Activated T-helper 17 cell treated with anti-CD3 and anti-CD28 coated beads, Interleukin-2, amount 50 U/mL, for 72 hours (primary cell): Measurements from ENCODE around the gene MON1A. TPM values are rescaled to one million over a fixed set of nuclear protein-coding genes. Genes with fewer than 3 reads are reported as not detected.

Experiments used
- ATAC-seq: fragments of 150-1000 bp; cut with Tn5 transposase; replicated peaks from 2 replicates; pipeline ENCODE4 v1.10.0; 2021; ENCODE audit warnings: mild to moderate bottlenecking, moderate library complexity
- H3K27ac Mint-ChIP-seq: one replicate; pipeline ENCODE4 v1.8.0; 2022; ENCODE audit warnings: mixed read lengths
- H3K27me3 Mint-ChIP-seq: one replicate; pipeline ENCODE4 v1.8.0; 2022; ENCODE audit warnings: mixed read lengths
- H3K36me3 Mint-ChIP-seq: one replicate; pipeline ENCODE4 v1.8.0; 2022; ENCODE audit warnings: low read depth, mild to moderate bottlenecking, mixed read lengths
- H3K4me1 Mint-ChIP-seq: one replicate; pipeline ENCODE4 v1.8.0; 2022; ENCODE audit warnings: mixed read lengths
- H3K4me3 Mint-ChIP-seq: one replicate; pipeline ENCODE4 v1.8.0; 2022; ENCODE audit warnings: mild to moderate bottlenecking, mixed read lengths
- H3K9me3 Mint-ChIP-seq: one replicate; pipeline ENCODE4 v1.8.0; 2022; ENCODE audit warnings: mixed read lengths
- total RNA-seq, 2 donors: library from RNA; stranded (reverse); gene quantifications; one replicate each; pipeline ENCODE4 v1.2.3, GENCODE V29; 2022

MON1A gene
- total RNA-seq, 2 donors from 2014 or later: 4.6 to 15.8 TPM

DNA sequence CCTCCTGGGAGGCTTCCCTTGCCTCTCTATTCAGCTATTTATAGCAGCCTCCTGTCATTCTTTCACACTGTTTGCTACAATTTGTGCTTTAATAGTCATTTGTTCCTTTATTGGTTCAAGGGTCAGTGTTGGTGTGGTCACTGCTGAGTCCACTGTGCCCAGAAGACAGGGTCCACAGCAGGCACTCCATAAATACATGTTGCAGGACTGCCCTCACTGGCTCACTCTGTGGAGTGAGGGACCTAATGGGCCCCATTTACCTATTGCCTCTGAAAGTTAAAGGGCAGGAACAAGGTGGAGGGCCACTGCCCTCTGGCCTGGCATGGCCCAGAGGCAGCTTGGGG, 42.7 kb downstream of the MON1A start:
- Mint-ChIP-seq H3K4me3 (no peak overlapping the region), H3K27ac (no peak overlapping the region), H3K4me1 (no peaks in the 10 kb centered on the region), H3K9me3 (no peaks in the 10 kb centered on the region), H3K27me3 (peaks cover under 1% of the 10 kb centered on the region), H3K36me3 (no peaks in the 10 kb centered on the region)
- ATAC-seq: no peak

DNA sequence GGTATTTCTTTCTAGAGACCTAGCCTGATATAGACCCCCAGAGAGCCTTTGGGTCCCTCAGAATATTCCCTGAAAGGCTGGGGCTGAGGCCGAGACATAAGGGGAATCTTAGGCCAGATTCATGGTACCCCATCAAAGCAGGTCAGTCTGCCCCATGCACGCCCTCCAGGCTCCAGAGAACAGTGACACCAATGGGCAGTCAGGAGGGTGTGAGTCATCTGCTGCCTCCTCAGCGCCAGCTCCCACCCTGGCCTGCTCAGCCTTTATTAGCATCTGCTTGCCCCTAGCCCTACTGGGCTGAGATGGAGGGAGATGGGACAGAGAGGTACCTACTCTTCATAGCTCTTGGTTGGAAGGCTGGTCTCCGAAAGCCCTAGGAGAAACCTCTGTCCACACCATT, 45.6 kb downstream of the MON1A start:
- no peak for ATAC-seq
- Mint-ChIP-seq H3K9me3 (no peaks in the 10 kb centered on the region), H3K4me1 (no peaks in the 10 kb centered on the region), H3K36me3 (no peaks in the 10 kb centered on the region), H3K27me3 (peaks cover 3% of the 10 kb centered on the region), H3K27ac (no peak overlapping the region), H3K4me3 (no peak overlapping the region)

DNA sequence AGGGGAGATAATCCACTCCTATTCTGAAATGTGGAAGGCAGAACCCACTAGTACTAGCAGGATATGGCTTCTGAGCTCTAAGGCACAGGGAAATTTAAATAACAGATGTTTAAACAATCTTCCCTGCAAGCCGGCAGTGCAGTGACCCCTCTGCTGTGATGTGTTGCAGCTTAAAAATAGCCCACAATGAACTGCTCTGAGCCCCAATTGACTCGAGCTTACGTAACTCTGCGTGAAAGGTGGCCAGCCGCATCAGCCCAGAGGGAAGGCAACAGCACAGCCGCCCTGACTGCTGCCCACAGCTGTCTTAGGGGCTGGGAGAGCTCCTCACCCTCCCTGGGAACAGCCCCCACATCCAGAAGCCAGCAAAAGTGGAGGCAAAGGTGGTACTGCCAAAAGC, 47.4 kb downstream of the MON1A start:
- Mint-ChIP-seq H3K27me3 (peaks cover 3% of the 10 kb centered on the region), H3K4me1 (no peaks in the 10 kb centered on the region), H3K4me3 (no peak overlapping the region), H3K27ac (no peak overlapping the region), H3K36me3 (no peaks in the 10 kb centered on the region), H3K9me3 (no peaks in the 10 kb centered on the region)
- no peak for ATAC-seq

DNA sequence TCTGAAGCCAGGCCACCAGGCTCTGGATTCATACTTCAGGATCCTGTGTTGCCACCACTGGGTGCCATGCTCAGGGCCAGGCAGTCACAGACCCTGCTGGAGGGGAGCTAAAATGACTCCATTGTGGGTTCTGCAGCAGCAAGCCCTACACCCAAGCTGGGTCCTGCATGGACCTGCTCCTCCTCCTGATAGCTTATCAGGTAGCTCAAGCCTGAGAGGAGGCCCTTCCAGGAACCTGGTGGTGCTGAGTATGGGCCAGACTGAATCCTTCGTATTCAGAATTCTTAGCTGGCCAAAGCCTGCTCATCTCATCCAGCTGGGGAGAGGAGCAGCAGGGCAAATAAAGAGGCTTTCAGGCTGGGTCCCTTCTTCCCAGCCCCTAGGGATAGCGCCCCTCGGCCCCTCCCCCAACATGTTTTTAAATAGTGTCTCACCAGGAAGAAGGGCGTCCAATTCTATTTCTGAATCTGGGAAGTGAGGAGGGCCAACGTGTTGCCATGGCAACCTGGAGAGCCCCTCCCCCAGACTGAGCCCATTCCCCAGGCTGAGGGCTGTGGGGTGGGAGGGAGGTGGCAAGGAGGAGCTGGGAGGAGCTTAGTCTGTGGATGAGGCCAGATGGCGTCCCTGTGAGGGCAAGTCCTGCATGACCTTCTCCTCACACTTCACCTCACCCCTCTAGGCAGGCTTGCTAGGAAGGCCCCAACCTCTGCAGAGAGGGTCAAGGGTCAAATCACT, 48.9 kb downstream of the MON1A start:
- Mint-ChIP-seq H3K36me3 (no peaks in the 10 kb centered on the region), H3K27ac (no peak overlapping the region), H3K9me3 (no peaks in the 10 kb centered on the region), H3K4me3 (no peak overlapping the region), H3K4me1 (no peaks in the 10 kb centered on the region), H3K27me3 (peaks cover 3% of the 10 kb centered on the region)
- no peak for ATAC-seq

DNA sequence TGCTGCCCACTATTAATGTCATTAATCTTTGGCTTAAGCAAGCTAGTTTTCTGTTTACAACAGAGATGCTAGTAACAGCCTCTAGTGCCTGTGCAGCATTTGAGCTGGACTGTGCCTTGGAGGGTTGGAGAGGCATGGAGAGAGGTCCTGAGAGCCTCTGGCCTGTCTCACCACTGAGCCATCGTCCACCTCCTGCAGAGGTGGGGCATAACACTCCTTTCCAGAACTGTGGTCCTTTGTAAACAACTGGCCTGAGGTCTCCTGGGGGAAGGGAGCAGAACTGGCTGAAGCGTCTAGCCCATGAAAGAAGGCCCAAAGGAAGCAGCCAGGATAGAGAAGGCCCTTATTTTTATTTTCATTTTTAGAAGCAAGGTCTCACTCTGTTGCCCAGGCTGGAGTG, 49.9 kb downstream of the MON1A start:
- Mint-ChIP-seq H3K27ac (no peak overlapping the region), H3K4me3 (no peak overlapping the region), H3K9me3 (no peaks in the 10 kb centered on the region), H3K36me3 (no peaks in the 10 kb centered on the region), H3K27me3 (peaks cover 3% of the 10 kb centered on the region), H3K4me1 (no peaks in the 10 kb centered on the region)
- ATAC-seq: no peak

GRCh38 chr3:49878686-49879085, 50.9 kb downstream of the MON1A start:
- no peak overlapping the region for H3K27ac Mint-ChIP-seq
- no peak overlapping the region for H3K4me3 Mint-ChIP-seq
- no peak for ATAC-seq
- H3K36me3 Mint-ChIP-seq: no peaks in the 10 kb centered on the region
- H3K4me1 Mint-ChIP-seq: no peaks in the 10 kb centered on the region
- H3K9me3 Mint-ChIP-seq: no peaks in the 10 kb centered on the region
- peaks cover 3% of the 10 kb centered on the region for H3K27me3 Mint-ChIP-seq

DNA sequence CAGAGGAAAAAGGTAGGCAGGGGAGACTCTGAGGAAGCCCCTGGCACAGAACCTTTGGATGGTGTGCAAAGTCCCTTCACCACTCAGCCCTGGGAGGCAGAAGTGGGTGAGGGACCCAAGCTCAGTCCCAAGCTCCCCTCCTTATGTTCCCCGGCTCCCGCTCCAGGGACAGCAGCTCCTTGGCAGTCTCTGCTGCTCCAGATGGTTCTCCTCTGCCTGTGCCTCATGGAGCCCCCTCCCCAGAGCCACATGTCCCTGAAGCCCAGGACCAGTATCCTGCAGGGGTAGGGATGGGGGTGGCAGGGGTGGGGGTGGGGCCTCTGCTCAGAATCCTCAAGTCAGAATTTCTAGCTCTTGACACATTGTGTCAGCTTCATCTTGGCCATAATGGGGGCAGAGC, 51.9 kb downstream of the MON1A start:
- Mint-ChIP-seq H3K36me3 (no peaks in the 10 kb centered on the region), H3K27ac (no peak overlapping the region), H3K4me1 (no peaks in the 10 kb centered on the region), H3K27me3 (peaks cover 3% of the 10 kb centered on the region), H3K4me3 (no peak overlapping the region), H3K9me3 (no peaks in the 10 kb centered on the region)
- ATAC-seq: no peak

GRCh38 chr3:49876567-49876966, 53.0 kb downstream of the MON1A start:
- Mint-ChIP-seq H3K4me3 (no peak overlapping the region), H3K27ac (no peak overlapping the region), H3K27me3 (no peaks in the 10 kb centered on the region), H3K36me3 (no peaks in the 10 kb centered on the region), H3K9me3 (no peaks in the 10 kb centered on the region), H3K4me1 (no peaks in the 10 kb centered on the region)
- no peak for ATAC-seq

DNA sequence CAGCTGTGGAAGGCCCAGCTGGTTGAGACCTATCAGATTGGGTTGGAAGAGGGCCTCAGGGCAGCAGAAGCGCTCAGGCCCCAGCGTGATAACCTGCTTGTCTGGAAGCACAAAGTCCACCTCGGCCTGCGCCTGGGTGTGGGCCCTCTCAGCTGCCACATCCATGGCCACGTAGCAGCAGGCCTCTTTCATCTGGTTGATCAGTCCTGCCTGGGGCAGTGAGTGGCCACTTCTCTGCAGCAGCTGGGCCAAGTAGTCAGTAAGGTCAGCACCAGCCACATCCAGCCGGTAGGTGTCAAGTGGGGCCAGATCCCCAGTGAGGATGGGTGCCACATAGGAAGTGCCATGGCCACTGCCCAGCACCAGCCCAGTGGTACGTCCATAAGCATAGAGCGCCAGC, 56.0 kb downstream of the MON1A start:
- H3K27me3 Mint-ChIP-seq: no peaks in the 10 kb centered on the region
- no peaks in the 10 kb centered on the region for H3K9me3 Mint-ChIP-seq
- H3K4me1 Mint-ChIP-seq: no peaks in the 10 kb centered on the region
- no peak overlapping the region for H3K27ac Mint-ChIP-seq
- no peak overlapping the region for H3K4me3 Mint-ChIP-seq
- no peak for ATAC-seq
- H3K36me3 Mint-ChIP-seq: no peaks in the 10 kb centered on the region

DNA sequence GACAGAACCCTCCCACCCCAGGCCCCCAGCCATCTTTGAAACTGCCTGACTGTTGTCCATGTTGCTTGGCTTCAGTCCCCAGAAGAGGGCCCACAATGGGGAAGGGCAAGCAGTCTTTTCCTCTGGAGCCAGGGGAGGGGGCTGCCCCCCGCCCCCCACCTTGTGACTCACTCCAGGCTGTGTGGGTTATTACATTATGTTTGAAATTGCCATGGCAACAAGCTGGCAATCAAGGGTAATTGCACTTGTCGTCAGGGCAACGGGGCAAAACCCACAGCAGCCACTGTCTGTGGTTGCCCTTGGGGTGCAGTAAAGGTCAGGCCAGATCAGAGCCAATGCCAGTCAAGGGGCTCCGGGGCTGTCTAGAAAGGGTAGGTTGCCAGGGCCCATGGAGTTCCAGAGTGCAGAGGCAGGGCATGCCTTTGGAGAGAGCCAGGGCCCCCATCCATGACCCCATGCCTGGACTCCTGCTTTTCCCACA, 56.8 kb downstream of the MON1A start:
- Mint-ChIP-seq H3K27ac (no peak overlapping the region), H3K9me3 (no peaks in the 10 kb centered on the region), H3K4me3 (no peak overlapping the region), H3K36me3 (no peaks in the 10 kb centered on the region), H3K27me3 (peaks cover 4% of the 10 kb centered on the region), H3K4me1 (no peaks in the 10 kb centered on the region)
- ATAC-seq: peak; percentile 45

GRCh38 chr3:49871531-49872153, 58.0 kb downstream of the MON1A start:
- no peak overlapping the region for H3K4me3 Mint-ChIP-seq
- no peaks in the 10 kb centered on the region for H3K9me3 Mint-ChIP-seq
- peaks cover 13% of the 10 kb centered on the region for H3K27me3 Mint-ChIP-seq
- no peaks in the 10 kb centered on the region for H3K4me1 Mint-ChIP-seq
- ATAC-seq: no peak
- H3K27ac Mint-ChIP-seq: peak overlapping the region; percentile 10
- no peaks in the 10 kb centered on the region for H3K36me3 Mint-ChIP-seq

GRCh38 chr3:49869525-49870126, 60.0 kb downstream of the MON1A start, which contains the start of gene CAMKV:
Gene CAMKV (minus strand): TSS chr3:49869906. CDS start chr3:49862388, 7,518 bp downstream.
- no peaks in the 10 kb centered on the region for H3K36me3 Mint-ChIP-seq
- ATAC-seq: peak; percentile 49
- no peaks in the 10 kb centered on the region for H3K4me1 Mint-ChIP-seq
- H3K27me3 Mint-ChIP-seq: peaks cover 13% of the 10 kb centered on the region
- no peaks in the 10 kb centered on the region for H3K9me3 Mint-ChIP-seq
- peak within 1 kb of the TSS; percentile 35 for H3K4me3 Mint-ChIP-seq
- H3K27ac Mint-ChIP-seq: no peak within 1 kb of the TSS

DNA sequence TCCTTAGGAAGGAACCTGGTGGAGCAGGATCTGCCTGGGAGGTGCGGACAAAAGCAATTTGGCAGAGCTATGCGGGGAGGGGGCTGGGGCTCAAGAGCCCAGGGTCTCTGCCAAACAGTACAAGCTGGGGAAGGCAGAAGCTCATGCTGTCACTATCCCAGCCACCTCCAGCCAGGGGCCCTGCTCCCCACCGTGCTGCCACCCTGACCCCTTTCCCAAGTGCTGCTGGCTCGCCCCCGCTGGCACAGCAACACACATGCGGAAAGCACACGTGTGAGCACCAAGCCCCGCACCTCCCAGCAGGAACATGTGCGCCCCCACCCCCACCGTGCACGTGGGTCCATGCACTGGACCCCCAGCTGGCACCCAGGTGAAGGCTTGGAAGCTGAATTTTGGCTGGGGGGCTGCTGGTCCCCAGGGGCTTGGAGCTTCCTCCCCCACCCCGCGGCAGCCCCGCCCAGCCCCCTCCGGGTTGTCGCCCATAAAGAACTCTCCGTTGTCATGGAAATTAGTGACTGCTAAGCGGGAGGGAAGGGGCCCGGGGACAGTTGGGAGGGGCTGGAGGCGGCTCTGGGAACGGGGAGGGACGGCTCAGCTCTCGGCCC, 60.6 kb downstream of the MON1A start:
- peak overlapping the region; percentile 35 for H3K4me3 Mint-ChIP-seq
- no peak overlapping the region for H3K27ac Mint-ChIP-seq
- no peaks in the 10 kb centered on the region for H3K4me1 Mint-ChIP-seq
- no peak for ATAC-seq
- peaks cover 13% of the 10 kb centered on the region for H3K27me3 Mint-ChIP-seq
- no peaks in the 10 kb centered on the region for H3K9me3 Mint-ChIP-seq
- H3K36me3 Mint-ChIP-seq: no peaks in the 10 kb centered on the region

DNA sequence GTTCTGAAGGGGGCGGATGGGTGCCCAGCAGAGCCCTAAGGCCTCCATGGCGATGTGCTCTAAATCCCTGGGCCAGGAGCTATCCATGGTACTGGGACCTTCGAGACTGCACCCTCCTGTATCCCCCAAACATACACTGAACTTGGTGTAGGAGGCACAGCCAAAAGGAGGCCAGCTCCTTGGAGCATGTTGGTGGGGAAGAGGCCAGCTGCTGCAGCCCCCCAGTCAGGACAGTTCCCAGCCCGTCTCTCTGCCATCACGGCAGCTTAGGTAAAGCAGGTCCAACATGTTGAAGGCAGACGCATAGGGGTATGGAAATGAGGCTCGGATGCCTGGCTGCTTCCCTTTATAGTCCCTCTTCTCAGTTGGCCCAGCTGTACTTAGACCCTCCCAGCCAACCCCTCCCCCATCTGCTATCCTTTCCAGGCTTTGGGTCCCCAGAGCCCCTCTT, 61.7 kb downstream of the MON1A start:
- Mint-ChIP-seq H3K27ac (no peak overlapping the region), H3K4me3 (peak overlapping the region; percentile 35), H3K27me3 (peaks cover 19% of the 10 kb centered on the region), H3K9me3 (no peaks in the 10 kb centered on the region), H3K4me1 (no peaks in the 10 kb centered on the region), H3K36me3 (no peaks in the 10 kb centered on the region)
- no peak for ATAC-seq

DNA sequence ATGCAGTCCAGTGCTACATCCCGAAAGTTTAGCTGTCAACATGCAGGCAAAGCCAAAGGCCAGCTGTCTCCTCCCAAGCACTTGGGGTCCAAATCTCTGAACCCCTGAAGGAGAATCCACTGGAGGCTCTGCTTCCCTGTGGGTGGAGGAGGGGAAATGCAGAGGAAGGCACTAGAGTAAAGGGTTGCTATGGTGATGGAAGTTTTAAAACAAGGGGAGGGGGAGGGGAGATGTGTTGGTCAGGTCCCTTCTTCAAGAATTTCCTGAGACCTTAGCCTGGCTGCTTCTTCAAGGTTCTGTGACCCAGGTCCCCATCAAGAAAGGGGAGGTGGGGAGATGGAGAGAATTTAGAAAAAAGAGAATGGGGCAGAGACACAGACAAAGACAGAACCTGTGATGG, 62.2 kb downstream of the MON1A start:
- peaks cover 22% of the 10 kb centered on the region for H3K27me3 Mint-ChIP-seq
- no peaks in the 10 kb centered on the region for H3K36me3 Mint-ChIP-seq
- H3K27ac Mint-ChIP-seq: no peak overlapping the region
- no peaks in the 10 kb centered on the region for H3K9me3 Mint-ChIP-seq
- no peaks in the 10 kb centered on the region for H3K4me1 Mint-ChIP-seq
- no peak overlapping the region for H3K4me3 Mint-ChIP-seq
- no peak for ATAC-seq
